HG03469 (cell line): ENCODE data around the gene ADD3.
A peak's percentile ranks its signal among the peaks of the same experiment; 100 is the strongest.

Experiments
- ATAC-seq: cut with Tn5 transposase; IDR thresholded peaks from one replicate; pipeline ENCODE4 v1.9.1; 2021; ENCODE audit warnings: mild to moderate bottlenecking, moderate library complexity, moderate number of reproducible peaks; ENCODE audit not compliant: unreplicated experiment

The ADD3 gene

GRCh38 chr10:110144507-110144906 lies 136.7 kb downstream of the ADD3 start:
- no peak for ATAC-seq

DNA sequence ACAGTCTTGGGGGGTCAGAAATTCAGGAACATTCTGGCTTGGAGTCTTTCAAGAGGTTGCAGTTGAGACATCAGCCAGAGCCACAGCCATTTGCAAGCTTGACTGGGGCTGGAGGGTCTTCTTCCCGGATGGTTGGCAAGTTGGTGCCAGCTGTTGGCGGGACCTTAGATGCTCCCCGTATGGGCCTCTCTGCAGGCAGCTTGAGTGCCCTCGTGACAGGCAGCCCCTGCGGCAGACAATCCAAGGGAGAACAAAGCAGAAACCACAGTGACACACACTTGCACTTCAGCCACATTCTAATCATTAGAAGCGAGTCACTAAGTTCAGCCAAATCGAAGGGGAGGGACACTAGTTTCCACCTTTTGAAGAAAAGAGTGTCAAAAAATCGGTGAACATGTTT lies 140.2 kb downstream of the ADD3 start:
- no peak for ATAC-seq

DNA sequence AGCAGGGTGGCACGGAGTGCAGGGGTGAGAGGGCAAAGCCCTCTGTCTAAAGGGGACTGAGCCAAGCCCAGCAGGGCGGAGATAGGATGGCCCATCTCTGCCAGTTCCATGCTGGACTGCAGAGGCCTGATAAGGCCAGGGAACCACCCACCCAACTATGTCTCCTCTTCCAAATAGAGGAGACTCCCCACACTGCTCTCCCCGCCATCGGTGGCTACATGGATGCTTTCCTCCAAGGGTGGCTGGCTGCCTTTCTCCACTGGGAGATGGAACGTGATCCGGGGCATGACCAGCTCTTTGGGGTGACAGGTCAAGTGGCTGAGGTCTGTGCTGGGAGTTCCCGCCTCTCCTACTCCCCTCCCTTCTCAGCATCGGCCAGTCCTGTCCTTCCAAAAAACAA lies 141.5 kb downstream of the ADD3 start:
- ATAC-seq: no peak

- no peak for ATAC-seq
These were observed 142.3 kb downstream of the ADD3 start for GRCh38 chr10:110150046-110150445.

GRCh38 chr10:110150981-110151380 lies 143.2 kb downstream of the ADD3 start:
- no peak for ATAC-seq

DNA sequence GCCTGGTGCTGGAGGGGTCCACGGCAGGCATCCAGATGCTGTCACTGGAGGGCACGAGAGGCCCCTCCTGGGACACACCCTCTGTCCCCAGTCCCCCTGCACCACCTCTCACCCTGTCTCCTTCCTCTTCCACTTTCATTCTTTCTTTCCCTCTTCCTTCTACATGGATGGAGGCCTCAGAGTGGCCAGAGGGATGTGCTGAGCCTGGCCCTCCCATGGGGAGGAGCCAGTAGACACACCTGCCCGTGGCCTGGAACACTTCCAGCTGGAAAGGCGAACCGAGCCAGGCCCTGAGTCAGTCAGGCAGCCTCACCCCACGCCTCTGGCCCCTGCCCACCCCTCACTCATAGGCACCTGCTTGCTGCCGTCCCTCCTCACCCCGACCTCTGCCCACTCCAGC lies 143.7 kb downstream of the ADD3 start:
- no peak for ATAC-seq

DNA sequence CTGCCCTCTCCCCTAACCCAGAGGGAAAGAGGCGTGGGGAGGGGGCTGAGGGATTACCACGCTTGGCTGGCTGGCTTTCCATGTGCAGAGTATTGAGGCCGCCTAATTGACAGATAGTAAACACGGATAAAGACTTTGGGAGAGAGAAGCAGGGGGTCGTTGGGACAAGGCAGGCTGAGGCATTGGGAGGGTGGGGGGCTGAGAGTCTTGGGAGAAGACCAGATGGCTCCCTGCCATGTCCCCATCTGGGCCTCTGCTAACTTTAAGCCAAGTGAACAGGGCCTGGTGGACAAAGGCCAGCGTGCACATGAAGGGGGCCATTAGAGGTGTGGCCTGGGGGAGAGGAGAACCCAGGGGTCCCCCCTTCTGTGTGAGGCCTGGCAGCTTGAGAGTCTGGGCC lies 144.2 kb downstream of the ADD3 start:
- ATAC-seq: no peak

- ATAC-seq: no peak
These were observed 145.6 kb downstream of the ADD3 start for GRCh38 chr10:110153396-110153795.

DNA sequence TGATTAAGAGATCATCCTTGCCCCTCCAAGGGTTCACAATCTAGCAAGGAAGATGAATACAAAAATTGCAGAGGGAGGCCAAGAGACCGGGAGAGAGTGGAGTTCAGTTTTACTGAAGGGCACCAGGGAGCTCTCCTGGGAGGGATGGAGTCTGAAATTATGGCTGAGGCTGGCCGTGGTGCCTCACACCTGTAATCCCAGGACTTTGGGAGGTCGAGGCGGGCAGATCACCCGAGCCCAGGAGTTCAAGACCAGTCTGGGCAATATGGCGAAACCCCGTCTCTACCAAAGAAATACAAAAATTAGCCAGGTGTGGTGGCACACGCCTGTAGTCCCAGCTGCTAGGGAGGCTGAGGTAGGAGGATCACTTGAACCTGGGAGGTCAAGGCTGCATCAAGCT lies 148.3 kb downstream of the ADD3 start:
- ATAC-seq: no peak

- no peak for ATAC-seq
These were observed 150.5 kb downstream of the ADD3 start for GRCh38 chr10:110158051-110159005.

DNA sequence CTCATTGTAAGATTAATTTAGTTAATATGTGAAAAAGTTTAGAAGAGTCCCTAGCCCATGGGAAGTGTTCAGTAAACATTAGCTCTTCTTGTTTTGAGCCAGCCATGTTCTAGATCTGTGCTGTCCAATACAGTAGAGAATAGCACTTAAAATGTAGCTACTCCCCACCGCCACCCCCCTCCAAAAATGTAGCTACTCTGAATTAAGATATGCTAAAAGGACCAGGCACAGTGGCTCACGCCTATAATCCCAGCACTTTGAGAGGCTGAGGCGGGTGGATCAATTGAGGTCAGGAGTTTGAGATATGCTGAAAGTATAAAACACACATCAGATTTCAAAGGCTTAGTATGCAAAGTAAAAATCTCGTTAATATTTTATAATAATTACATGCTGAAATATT lies 152.3 kb downstream of the ADD3 start:
- ATAC-seq: no peak

- no peak for ATAC-seq
These were observed 152.7 kb downstream of the ADD3 start for GRCh38 chr10:110160522-110160921.

DNA sequence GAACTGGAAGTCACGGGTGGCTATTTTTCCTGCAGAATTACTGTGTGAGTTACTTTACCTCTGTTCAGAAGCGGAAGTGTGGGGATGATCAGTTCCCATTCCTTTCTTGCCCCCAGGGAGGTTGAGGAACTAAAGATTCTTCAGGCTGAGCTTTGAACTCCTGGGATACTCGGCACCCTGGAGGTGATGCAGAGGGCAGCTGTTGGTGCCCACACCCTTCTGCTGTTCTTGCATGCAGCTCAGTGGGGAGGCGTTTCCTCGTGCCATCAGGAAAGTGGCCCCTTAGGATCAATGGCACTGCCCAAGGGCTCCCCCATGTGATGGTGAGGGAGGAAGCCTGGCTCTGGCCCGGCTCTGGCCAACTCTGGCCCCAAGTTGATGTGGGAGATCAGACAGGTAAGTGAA lies 155.0 kb downstream of the ADD3 start:
- ATAC-seq: no peak

DNA sequence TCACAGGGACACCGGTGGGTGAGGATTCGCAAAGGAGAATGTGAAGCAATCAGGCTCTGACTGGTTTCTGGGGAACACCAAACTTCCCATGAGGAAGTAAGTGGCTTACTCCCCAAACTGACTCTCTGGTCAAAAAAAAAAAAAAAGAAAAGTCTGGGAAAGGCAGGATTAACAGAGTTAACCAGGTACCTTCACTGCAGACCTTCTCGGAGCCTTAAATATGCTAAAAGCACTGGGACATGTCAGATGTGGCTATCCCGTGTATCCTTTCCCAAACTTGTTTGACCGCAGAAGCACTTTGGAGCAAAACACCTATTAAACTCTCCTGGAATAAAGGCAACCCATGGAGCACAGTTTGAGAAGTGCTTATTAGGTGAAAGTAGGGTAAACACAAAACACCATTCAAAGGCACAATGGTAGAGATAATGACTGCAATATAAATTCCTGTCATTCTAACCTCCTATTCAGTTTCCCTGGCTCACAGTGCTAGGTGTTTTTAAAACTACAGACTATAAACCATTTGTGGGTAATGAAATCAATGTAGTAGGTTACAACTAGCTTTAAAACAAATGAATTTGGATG lies 155.5 kb downstream of the ADD3 start:
- no peak for ATAC-seq

- ATAC-seq: no peak
These were observed 156.1 kb downstream of the ADD3 start for GRCh38 chr10:110163841-110164240.

- no peak for ATAC-seq
These were observed 157.5 kb downstream of the ADD3 start for GRCh38 chr10:110165239-110165638.

DNA sequence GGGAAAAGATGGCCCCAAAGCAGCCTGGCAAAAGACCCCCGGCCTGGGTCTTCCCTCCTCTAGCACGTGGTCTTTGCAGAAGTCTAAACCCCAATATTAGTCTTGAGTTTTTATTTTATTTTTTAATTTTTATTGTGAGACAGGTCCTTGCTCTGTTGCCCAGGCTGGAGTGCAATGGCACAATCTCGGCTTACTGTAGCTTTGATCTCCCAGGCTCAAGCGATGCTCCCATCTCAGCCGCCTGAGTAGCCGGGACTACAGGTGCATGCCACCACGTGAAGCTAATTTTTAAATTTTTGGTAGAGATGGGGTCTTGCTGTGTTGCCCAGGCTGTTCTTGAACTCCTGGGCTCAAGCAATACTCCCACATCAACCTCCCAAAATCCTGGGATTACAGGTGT lies 159.4 kb downstream of the ADD3 start:
- ATAC-seq: no peak

GRCh38 chr10:110168601-110169481 lies 161.1 kb downstream of the ADD3 start:
- ATAC-seq: peak; percentile 57

DNA sequence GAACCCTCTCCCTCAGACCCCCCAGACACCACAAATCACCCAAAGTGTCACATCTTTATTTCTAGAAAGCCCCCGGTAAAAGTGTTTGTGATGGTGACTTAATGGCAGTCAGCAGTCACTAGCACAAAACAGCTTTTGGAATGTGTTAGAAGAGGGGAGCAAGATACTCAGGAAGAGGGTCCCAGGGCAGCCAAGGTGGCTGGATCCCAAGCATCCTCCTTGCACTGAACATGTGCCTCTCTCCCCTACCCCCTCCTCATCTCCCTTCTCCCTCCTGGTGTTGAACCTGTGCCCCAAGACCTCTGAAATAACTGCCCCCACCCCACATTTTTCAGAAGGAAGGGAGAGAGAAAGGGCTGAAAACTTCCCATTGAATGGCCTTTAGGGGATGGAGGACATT lies 161.8 kb downstream of the ADD3 start:
- no peak for ATAC-seq

DNA sequence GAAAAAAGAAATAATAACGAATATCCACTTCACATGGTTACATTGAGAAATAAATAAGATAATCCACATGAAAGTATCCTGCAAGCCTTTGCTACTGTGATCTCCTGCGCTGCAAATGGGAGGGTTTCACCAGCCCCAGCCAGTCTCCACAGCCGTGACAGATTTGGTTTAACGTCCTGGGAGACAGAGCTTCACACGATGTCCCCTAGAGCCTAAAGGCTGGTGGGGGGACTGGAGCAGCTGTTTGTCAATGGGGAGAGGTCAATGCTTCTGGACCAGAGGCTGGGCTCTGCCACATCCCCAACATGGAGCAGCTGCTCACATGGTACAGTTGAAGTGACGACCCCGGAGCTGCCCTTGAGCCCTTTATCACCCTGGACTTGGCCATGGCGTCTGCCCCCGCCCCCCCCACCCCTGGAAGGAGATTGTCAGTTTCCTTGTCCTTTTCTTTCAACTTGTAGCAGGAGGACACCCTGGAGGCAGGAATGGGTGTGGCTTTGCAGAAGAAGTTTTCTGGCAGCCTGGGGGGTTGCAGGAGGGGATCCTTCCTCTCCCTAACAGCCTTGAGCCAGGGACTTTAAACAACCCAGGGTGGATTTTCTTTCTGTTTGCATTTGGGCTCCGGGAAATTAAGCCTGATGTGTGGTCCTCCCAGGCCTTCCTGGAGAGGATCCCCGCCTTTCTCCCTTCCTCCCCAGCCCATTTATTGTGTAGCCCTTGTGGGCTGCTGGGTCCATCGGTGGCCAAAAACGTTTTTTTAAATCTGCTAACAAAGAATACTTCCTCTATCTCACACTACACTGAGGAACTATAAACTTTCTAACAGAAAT lies 162.6 kb downstream of the ADD3 start:
- ATAC-seq: no peak

DNA sequence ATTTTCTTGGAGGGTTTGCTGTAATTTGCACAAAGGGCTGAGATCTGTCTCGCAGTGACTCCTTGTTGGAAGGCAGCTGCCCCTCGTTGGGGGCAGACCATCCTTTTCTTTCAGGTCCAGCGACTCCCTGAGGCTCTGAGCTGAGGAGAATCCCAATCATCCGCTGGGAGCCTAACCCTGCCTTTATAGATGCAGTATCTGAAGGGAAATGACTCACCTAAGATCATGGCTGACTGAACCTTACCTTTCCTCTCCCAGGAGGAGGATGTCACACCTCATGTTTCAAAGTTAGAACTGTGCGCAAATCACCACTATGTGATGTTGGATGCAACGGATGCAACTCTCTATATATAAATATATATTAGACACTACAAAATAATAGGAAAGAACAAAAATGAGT lies 163.2 kb downstream of the ADD3 start:
- no peak for ATAC-seq
